DND-41 (cell line): ENCODE results near the gene OTUD3.

Experiments
- CTCF ChIP-seq: IDR thresholded peaks from 2 replicates; pipeline ENCODE4 v1.5.1; 2012; ENCODE audit warnings: borderline replicate concordance, low read length, moderate library complexity, mild to moderate bottlenecking; ENCODE audit not compliant: poor library complexity, severe bottlenecking; ENCODE audit errors: extremely low read depth
- EZH2 ChIP-seq: IDR thresholded peaks from 3 replicates; pipeline ENCODE4 v1.6.1; 2012; ENCODE audit warnings: borderline replicate concordance, low read depth, mild to moderate bottlenecking, moderate library complexity, low read length, inconsistent platforms; ENCODE audit not compliant: severe bottlenecking

DNA sequence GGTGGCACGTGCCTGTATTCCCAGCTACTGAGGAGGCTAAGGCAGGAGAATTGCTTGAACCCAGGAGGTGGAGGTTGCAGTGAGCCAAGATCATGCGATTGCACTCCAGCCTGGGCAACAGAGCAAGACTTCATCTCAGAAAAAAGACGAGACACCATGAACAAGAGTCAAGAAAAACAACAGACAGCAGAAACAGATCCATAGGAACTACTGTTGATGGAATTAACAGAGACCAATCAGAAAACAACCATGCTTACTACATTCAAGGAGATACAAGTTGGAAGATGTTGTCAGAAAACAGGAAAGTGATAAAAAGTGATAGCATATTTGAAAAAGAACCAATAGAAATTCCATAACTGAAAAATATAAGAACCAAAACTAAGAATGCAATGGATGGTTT, 19.3 kb upstream of the OTUD3 start:
- TF ChIP-seq CTCF, result no peak
- no peak for TF ChIP-seq EZH2
